ENCODE results near the gene FRY. TPM values are rescaled to one million over a fixed set of nuclear protein-coding genes. Genes with fewer than 3 reads are reported as not detected.

The FRY gene
- total and polyA plus RNA-seq, 2 of the 13 experiments (the other 11 are each of a cell fraction or from before 2014, with no cell fraction given): 8.2 to 13.1 TPM

GRCh38 chr13:32024750-32025149, 6.8 kb upstream of the FRY start (continued):
- TF ChIP-seq NFYC (CRISPR knock-in tag; IDR thresholded peaks at IDR 0.05): no peak
- TF ChIP-seq ERF (CRISPR knock-in tag; IDR thresholded peaks at IDR 0.05): no peak
- no peak for TF ChIP-seq ATF4 (CRISPR knock-in tag; IDR thresholded peaks at IDR 0.05)
- no peak for TF ChIP-seq ARID2 (CRISPR knock-in tag; IDR thresholded peaks at IDR 0.05; ENCODE audit: borderline replicate concordance)
- no peak for TF ChIP-seq THAP8 (CRISPR knock-in tag; IDR thresholded peaks at IDR 0.05; ENCODE audit: borderline replicate concordance)
- TF ChIP-seq SMC3 (IDR thresholded peaks at IDR 0.05; ENCODE audit: low read length): peak; percentile 29; the same call in 1 of the 2 replicates

GRCh38 chr13:32025730-32026129, 5.8 kb upstream of the FRY start:
- Histone ChIP-seq H3K27me3 (ENCODE audit: control insufficient read depth in 1 of 2, insufficient read depth in 2 of 2, low read length in 2 of 2) (no peaks in the 10 kb centered on the region; a peak in 1 of 5 replicates), H3K4me1 (ENCODE audit: insufficient read depth, low read length) (peaks cover 22% of the 10 kb centered on the region), H2AFZ (ENCODE audit: low read length) (no peak overlapping the region), H3K27ac (ENCODE audit: extremely low read length, insufficient read depth, low read length) (no peak overlapping the region), H3K4me2 (ENCODE audit: low read depth, low read length) (no peak overlapping the region), H4K20me1 (ENCODE audit: insufficient read depth, low read length) (no peaks in the 10 kb centered on the region), H3K79me2 (ENCODE audit: insufficient read depth, low read length) (peaks cover 4% of the 10 kb centered on the region), H3K9ac (ENCODE audit: insufficient read depth, low read depth, low read length) (no peak overlapping the region), H3K36me3 (replicated peaks in 1 of 2; ENCODE audit: control insufficient read depth in 1 of 2, insufficient read depth in 2 of 2, low read length in 2 of 2) (no peaks in the 10 kb centered on the region), H3K9me3 (ENCODE audit: low read length) (no peaks in the 10 kb centered on the region), H3K4me3 (replicated peaks in 1 of 3; ENCODE audit: insufficient read depth in 1 of 3, low read depth in 2 of 3, low read length in 3 of 3) (no peak overlapping the region)
- ChIA-PET CTCF (ENCODE audit: low intra/inter-chr PET ratio, low total read pairs) (no interaction called here), POLR2A (interaction anchor here (0.7 kb wide), 1 partner anchor 1518 kb away, joined by 4 read pairs; no protein-coding TSS in a partner anchor)
- TF ChIP-seq ZBTB25 (CRISPR knock-in tag; IDR thresholded peaks at IDR 0.05) (no peak), CREM (IDR thresholded peaks at IDR 0.05) (no peak), CREM (CRISPR knock-in tag; IDR thresholded peaks at IDR 0.05) (no peak), CBX2 (IDR thresholded peaks at IDR 0.05; ENCODE audit: low read depth, low read length) (no peak), CBX2 (CRISPR knock-in tag; IDR thresholded peaks at IDR 0.05; ENCODE audit: low read depth) (no peak), ATF5 (CRISPR knock-in tag; IDR thresholded peaks at IDR 0.05; ENCODE audit: low read depth) (no peak), ZNF468 (CRISPR knock-in tag; IDR thresholded peaks at IDR 0.05) (no peak), ZSCAN31 (CRISPR knock-in tag; IDR thresholded peaks at IDR 0.05; ENCODE audit: low read depth) (no peak), ZNF354B (CRISPR knock-in tag; IDR thresholded peaks at IDR 0.05) (no peak), AFF4 (CRISPR knock-in tag; IDR thresholded peaks at IDR 0.05) (no peak), ELF3 (CRISPR knock-in tag; IDR thresholded peaks at IDR 0.05) (no peak), MXI1 (IDR thresholded peaks at IDR 0.05; ENCODE audit: borderline replicate concordance, low read depth, low read length) (no peak), ZNF549 (CRISPR knock-in tag; IDR thresholded peaks at IDR 0.05) (no peak)
- FAIRE-seq: no peak
- DNase-seq (ENCODE audit: low spot score): no peak
- in situ Hi-C loops (cut with HindIII; ENCODE audit: extremely low pct_ligation_motif_present, low pct_unique_long_range_greater_than_20kb) (loop anchor here (25.0 kb wide), 2 partner anchors 112 to 412 kb away; partner anchors contain the start of gene N4BP2L1), intact Hi-C loops (cut with micrococcal nuclease; ENCODE audit: unreplicated experiment) (no loop called here)
- 95% methylated on average over 2 of the region's 2 CpGs for WGBS (ENCODE audit: low lambda C conversion rate)
- ATAC-seq: no peak
- no TSS peak for BruUV-seq (replicated peaks)

Measured in HepG2 (cell line).